Neuron (in vitro differentiated cells): ENCODE data around the gene PEX11G.

Source experiments
- H2AFZ ChIP-seq: one replicate; pipeline ENCODE4 v1.6.1; 2013; ENCODE audit warnings: low read depth, mild to moderate bottlenecking, inconsistent platforms, low read length, moderate library complexity
- H3K27me3 ChIP-seq: one replicate; pipeline ENCODE4 v1.6.1; 2013; ENCODE audit warnings: low read length; ENCODE audit not compliant: insufficient read depth
- H3K36me3 ChIP-seq: one replicate; pipeline ENCODE4 v1.6.1; 2013; ENCODE audit warnings: low read length; ENCODE audit not compliant: insufficient read depth
- H3K4me1 ChIP-seq: one replicate; pipeline ENCODE4 v1.6.1; 2013; ENCODE audit warnings: low read length; ENCODE audit not compliant: insufficient read depth
- H3K4me3 ChIP-seq: 2 replicates; pipeline ENCODE4 v1.5.1; 2013; ENCODE audit warnings: mild to moderate bottlenecking, low read length, moderate library complexity
- H3K9me3 ChIP-seq: one replicate; pipeline ENCODE4 v1.6.1; 2013; ENCODE audit warnings: low read length

The PEX11G gene

DNA sequence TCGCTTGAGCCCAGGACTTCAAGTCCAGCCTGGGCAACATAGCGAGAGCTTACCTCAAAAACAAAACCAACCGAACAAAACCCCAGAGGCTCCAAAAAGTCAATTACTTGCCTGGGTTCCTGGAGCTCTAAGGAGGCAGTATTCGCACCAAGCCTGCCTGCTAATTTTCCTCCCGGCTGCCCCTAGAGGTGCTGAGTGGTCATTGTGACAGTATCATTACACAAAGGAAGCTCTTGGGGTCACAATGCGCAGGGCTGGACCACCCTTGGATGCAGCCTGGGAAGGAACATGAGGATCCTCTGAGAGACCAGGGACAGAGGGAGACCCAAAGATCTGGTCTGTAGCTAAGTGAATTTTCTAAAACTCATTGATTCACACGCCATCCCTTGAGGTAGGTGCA lies 8.5 kb upstream of the PEX11G start:
- H3K4me1 ChIP-seq, result peaks cover 4% of the 10 kb centered on the region
- H2AFZ ChIP-seq, result no peak overlapping the region
- H3K36me3 ChIP-seq, result no peaks in the 10 kb centered on the region
- H3K27me3 ChIP-seq, result no peaks in the 10 kb centered on the region
- no peak overlapping the region for H3K4me3 ChIP-seq
- no peaks in the 10 kb centered on the region for H3K9me3 ChIP-seq

DNA sequence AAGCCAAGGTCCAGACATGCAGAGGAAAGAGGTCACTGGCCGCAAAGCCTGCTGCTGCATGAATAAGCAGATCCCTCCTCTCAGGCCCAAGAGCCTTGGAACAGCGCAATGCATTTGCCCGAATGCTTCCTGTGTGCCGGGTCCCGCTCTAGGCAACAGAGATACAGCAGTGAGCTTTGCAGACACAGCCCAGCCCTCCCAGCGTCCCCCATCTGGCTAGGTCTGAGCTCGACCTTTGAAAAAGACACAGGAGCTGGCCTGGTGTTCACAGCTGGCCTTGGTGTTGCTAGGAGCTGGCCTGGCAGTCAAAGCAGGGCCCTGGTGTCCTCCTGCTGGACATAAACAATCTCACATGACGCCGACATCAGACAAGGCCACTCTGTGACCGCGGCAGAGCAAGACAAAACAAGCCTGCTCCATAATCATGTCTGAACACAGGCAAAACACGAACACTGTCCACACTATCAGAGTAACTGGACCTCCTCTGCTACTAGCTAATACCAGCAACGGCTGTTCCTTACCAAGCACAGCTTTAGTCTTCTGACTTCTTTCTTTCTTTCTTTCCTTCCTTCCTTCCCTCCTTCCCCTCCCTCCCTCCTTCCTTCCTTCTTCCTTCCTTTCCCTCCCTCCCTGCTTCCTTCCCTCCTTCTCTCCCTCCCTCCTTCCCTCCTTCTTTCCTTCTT lies 5.7 kb upstream of the PEX11G start:
- H3K4me3 ChIP-seq, result peak overlapping the region; percentile 31
- no peaks in the 10 kb centered on the region for H3K36me3 ChIP-seq
- H2AFZ ChIP-seq, result peak overlapping the region; percentile 7
- no peaks in the 10 kb centered on the region for H3K9me3 ChIP-seq
- no peaks in the 10 kb centered on the region for H3K27me3 ChIP-seq
- peaks cover 4% of the 10 kb centered on the region for H3K4me1 ChIP-seq

DNA sequence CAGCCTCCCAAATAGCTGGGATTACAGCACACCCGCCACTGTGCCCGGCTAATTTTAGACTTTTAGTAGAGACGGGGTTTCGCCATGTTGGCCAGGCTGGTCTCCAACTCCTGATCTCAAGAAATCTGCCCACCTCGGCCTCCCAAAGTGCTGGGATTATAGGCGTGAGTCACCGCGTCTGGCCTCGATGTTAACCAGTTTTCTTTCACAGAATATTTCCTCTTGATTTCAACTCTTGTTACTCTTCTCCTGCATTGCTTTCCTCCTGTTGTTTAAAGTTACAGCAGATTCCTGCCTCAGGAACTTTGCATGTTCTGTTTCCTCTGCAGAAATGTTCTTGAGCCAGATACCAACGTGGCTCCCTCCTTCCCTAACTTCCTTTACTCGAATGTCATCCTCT lies 3.7 kb upstream of the PEX11G start:
- Histone ChIP-seq H3K4me1 (peaks cover 10% of the 10 kb centered on the region), H3K9me3 (no peaks in the 10 kb centered on the region), H3K36me3 (no peaks in the 10 kb centered on the region), H3K4me3 (no peak overlapping the region), H2AFZ (no peak overlapping the region), H3K27me3 (no peaks in the 10 kb centered on the region)

DNA sequence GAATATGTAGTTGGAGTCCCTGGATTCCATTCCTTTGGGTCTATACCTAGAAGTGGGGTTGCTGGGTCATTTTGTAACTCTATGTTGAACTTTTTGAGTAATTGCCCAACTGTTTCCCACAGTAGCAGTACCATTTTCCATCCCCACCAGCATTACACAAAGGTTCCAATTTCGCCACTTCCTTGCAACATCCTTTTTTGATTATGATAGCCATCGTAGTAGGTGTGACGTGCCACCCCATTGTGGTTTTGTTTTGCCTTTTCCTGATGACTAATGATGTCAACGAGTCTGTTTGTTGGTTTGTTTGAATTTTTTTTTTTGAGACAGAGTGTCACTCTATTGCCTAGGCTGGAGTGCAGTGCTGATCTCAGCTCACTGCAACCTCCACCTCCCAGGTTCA lies 3.3 kb upstream of the PEX11G start:
- H3K36me3 ChIP-seq, result no peaks in the 10 kb centered on the region
- no peaks in the 10 kb centered on the region for H3K9me3 ChIP-seq
- H3K27me3 ChIP-seq, result no peaks in the 10 kb centered on the region
- H3K4me3 ChIP-seq, result no peak overlapping the region
- peaks cover 10% of the 10 kb centered on the region for H3K4me1 ChIP-seq
- H2AFZ ChIP-seq, result no peak overlapping the region

DNA sequence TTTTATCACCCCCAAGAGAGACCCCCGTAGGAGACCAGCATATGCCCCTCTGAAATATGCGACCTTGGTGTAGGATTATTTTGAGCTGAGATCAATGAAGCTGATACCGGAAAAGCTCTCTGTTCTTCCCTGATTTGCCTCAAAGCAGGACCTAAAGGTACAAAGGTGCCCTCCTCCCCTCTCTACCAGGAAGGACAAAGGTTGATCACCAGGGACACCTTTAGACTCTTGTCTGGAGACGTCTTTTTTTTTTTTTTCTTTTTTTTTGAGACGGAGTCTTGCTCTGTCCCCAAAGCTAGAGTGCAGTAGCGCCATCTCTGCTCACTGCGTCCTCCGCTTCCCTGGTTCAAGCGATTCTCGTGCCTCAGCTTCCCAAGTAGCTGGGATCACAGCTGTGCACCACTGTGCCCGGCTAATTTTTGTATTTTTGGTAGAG lies 792 bp upstream of the PEX11G start:
- Histone ChIP-seq H3K36me3 (no peaks in the 10 kb centered on the region), H3K4me1 (peaks cover 6% of the 10 kb centered on the region), H3K4me3 (no peak overlapping the region), H3K9me3 (no peaks in the 10 kb centered on the region), H2AFZ (peak overlapping the region; percentile 54), H3K27me3 (no peaks in the 10 kb centered on the region)

DNA sequence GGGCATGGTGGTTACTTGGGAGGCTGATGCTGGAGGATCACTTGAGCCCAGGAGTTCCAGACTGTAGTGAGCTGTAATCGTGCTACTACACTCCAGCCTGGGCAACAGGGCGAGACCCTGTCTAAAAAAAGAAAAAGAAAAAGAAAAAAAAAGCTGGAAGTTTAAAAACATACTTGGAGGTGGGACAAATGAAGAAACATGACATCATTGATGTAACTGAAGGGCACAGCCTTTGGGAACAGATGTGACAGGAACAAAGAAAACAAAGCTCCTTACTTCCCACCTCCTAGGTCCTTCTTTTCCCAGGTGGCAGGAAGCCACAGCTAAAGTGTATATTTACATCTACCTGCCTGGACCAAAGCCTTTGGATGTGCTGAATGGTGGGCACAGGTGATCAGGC lies 1.9 kb downstream of the PEX11G start:
- no peaks in the 10 kb centered on the region for H3K36me3 ChIP-seq
- H3K4me3 ChIP-seq, result no peak overlapping the region
- no peaks in the 10 kb centered on the region for H3K27me3 ChIP-seq
- H2AFZ ChIP-seq, result no peak overlapping the region
- H3K9me3 ChIP-seq, result no peaks in the 10 kb centered on the region
- H3K4me1 ChIP-seq, result peaks cover 6% of the 10 kb centered on the region

DNA sequence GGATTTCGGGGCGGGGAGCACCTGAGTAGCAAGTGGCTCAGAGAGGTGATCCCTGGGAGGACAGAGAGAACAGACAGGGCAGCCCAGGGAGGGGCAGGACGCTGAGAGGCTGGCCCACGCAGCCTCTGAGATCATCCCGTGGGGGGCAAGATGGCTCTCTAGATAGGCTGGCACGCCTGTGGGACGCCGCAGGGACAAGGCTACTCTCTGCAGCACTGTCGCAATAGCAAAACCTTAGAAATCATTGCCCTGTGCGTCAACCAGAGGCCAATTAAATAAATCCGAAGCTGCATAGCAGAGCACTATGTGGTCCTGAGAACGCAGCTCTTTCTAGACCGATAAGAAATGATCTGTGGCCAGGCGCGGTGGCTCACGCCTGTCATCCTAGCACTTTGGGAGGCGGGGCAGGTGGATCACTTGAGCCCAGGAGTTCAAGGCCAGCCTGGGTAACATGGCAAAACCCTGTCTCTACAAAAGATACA lies 5.1 kb downstream of the PEX11G start:
- no peak overlapping the region for H2AFZ ChIP-seq
- peaks cover 6% of the 10 kb centered on the region for H3K4me1 ChIP-seq
- no peaks in the 10 kb centered on the region for H3K27me3 ChIP-seq
- H3K4me3 ChIP-seq, result no peak overlapping the region
- H3K36me3 ChIP-seq, result no peaks in the 10 kb centered on the region
- peaks cover 3% of the 10 kb centered on the region for H3K9me3 ChIP-seq

DNA sequence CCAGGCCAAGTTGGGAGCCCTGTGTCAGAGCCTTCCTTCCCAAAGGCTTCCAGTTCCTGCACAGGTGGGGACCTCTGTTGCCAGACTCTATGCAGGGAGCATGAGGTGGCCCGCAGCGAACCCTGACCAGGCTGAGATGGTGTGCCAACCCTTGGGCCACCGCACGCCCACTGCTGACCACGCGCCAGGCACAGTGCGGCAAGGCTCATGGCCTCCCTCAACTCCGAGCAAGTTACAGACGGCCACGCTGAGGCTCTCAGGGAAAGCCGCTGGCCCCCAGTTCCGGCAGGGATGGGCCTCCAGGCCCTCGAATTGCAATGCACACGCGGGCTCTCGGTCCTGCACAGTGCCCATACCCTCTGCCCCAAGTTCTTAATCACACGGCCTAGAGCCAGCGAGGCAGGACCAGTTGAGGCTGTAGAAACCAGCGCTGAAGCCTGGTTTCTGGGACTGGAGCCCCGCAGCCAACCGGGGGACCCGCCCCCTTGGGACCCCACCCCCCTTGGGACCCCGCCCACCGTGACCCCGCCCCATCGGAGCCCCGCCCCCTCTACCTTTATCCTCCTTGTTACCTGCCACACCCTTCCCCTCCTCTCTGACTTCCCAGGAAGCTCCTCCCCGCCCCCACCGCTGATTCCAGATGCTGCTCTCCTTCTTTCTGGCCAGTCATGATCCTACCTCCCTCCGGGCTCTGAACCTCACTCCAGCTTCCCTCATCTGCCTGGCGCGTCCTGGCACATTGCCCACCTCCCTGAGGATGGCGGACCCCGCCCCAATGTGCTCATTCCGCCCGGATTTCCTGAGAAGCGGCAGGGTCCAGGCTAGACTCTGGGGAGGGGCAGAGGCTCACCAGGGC lies 6.0 kb downstream of the PEX11G start:
- Histone ChIP-seq H3K9me3 (peaks cover 3% of the 10 kb centered on the region), H3K4me3 (no peak overlapping the region), H3K4me1 (peaks cover 6% of the 10 kb centered on the region), H3K27me3 (no peaks in the 10 kb centered on the region), H2AFZ (no peak overlapping the region), H3K36me3 (no peaks in the 10 kb centered on the region)

DNA sequence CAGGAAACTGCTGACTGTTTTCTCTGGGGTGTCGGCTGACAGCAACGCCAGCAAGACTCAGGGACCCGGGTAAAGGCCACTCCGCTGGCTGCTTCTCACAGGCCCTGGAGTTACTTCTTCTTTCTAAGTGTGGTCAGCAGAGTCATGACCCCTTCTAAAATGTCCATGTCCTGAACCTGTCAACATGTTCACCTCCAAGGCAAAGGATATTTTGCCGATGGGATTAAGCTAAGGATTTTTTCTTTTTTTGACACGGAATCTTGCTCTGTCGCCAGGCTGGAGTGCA lies 7.9 kb downstream of the PEX11G start:
- Histone ChIP-seq H3K4me3 (no peak overlapping the region), H2AFZ (no peak overlapping the region), H3K36me3 (no peaks in the 10 kb centered on the region), H3K9me3 (peaks cover 3% of the 10 kb centered on the region), H3K4me1 (peaks cover 6% of the 10 kb centered on the region), H3K27me3 (no peaks in the 10 kb centered on the region)

DNA sequence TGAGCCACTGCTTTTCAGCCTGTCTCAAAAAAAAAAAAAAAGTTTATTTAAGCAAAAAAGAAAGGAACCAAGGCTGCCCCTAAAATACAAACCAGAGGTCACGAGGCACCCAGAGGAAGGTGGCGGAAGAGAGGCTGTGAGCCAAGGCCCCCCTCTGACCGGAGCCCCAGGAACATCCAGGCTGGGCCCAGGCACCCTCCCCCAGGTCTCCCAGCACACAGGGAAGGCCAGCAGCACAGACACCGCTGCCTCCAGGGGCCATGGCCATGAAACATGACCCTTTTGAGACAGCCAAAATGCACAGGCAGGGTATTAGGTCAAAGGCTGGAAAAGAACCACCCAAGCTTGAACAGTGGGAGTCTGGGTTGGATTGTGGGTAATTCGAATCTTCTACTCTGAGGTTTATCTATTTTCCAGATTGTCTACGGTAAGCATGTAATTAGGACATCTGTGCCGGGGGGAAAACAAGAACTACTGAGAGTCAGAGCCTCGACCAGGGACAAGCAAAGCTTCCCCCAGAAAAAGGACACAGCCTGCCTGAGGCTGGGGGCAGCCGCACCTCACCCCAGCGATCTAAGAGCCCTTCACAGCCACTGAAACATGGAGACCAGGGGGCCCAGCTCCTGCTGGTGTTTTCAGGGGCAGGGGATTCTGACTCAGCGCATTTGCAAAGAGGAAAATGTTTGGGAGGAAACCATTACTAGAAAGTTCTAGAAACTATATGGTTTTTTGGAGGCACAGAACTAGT lies 8.4 kb downstream of the PEX11G start:
- Histone ChIP-seq H3K4me1 (peaks cover 6% of the 10 kb centered on the region), H3K27me3 (no peaks in the 10 kb centered on the region), H3K36me3 (no peaks in the 10 kb centered on the region), H3K9me3 (peaks cover 3% of the 10 kb centered on the region), H3K4me3 (no peak overlapping the region), H2AFZ (no peak overlapping the region)

DNA sequence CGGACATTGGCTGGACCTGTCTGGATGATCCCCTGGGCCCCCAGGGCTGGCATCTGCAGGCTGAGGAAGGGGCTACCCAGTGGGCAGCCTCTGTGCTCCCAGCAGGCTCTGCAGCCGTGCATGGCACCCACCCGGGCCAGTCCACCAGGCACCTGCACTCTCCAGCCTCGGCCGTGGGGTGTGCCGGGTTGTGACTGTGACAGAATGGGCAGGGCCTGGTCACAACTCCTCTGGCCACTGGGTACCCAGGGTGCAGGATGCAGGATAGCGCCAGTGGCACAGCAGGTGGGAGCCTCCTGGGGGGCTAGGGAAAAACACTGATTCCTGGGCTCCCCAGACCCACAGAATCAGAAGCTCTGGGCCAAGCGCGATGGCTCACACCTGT lies 10.0 kb downstream of the PEX11G start:
- peaks cover 6% of the 10 kb centered on the region for H3K4me1 ChIP-seq
- no peaks in the 10 kb centered on the region for H3K36me3 ChIP-seq
- no peaks in the 10 kb centered on the region for H3K27me3 ChIP-seq
- peaks cover 3% of the 10 kb centered on the region for H3K9me3 ChIP-seq
- no peak overlapping the region for H3K4me3 ChIP-seq
- H2AFZ ChIP-seq, result no peak overlapping the region

DNA sequence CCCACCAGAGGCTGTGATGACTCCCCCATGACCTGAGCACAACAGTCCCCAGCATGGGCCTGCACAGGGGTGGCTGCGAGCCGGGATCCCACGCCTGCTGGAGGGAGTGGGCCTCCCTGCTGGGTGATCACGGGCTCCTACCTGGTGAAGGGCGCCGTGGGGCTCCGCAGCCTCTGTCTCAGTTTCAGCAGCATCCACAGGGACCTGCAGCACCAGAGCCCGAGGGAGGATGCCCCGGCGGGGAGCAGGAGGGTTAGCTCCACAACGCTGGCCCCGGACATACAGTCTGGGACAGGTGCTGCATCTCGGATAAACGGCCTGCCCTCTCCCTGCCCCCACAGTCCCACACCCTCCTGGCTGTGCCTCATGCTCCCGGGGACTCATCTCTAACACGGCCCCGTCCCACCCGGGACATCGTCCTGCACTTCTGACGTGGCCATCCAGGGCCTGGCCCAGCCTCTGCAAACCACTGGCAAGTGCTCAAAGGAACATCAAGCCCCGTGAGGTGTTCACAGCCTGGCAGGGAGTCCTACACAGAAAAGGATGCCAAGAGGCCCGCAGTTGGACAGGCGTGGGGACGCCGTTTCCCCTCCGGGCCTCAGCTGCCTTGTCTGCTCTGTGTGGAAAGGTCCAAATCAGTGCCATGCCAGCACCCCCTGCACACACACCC lies 10.5 kb downstream of the PEX11G start:
- peaks cover 3% of the 10 kb centered on the region for H3K9me3 ChIP-seq
- no peaks in the 10 kb centered on the region for H3K36me3 ChIP-seq
- no peak overlapping the region for H3K4me3 ChIP-seq
- no peaks in the 10 kb centered on the region for H3K27me3 ChIP-seq
- H2AFZ ChIP-seq, result no peak overlapping the region
- peaks cover 6% of the 10 kb centered on the region for H3K4me1 ChIP-seq

DNA sequence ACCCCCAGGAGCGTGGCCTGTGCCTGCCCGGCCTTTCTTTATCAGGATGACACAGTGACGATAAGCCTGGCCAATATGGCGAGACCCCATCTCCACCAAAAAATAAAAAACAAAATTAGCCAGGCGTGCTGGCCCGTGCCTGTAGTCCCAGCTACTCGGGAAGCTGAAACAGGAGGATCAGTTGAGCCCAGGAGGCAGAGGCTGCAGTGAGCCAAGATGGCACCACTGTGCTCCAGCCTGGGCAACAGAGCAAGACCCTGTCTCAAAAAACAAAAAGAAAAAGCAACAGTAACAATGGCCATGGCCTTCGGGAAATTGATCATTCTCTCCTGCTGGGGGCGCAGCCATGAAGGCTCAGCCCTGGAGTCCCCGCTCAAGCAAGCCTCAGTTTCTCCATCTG lies 11.1 kb downstream of the PEX11G start:
- H3K4me1 ChIP-seq, result peaks cover 6% of the 10 kb centered on the region
- peaks cover 3% of the 10 kb centered on the region for H3K9me3 ChIP-seq
- H3K36me3 ChIP-seq, result peaks cover 3% of the 10 kb centered on the region
- H2AFZ ChIP-seq, result no peak overlapping the region
- H3K27me3 ChIP-seq, result no peaks in the 10 kb centered on the region
- no peak overlapping the region for H3K4me3 ChIP-seq
